IMR-90 (cell line): ENCODE measurements around the gene MLYCD. TPM values are rescaled to one million over a fixed set of nuclear protein-coding genes. Genes with fewer than 3 reads are reported as not detected.

Experiments
- ATAC-seq: fragments of 200-7000 bp; cut with Tn5 transposase; 2 replicates; pipeline ENCODE4 v1.9.1; 2020; ENCODE audit warnings: low read depth, mild to moderate bottlenecking, moderate library complexity
- BruUV-seq: library from RNA; stranded (reverse); fragments of 400-500 nt; replicated peaks from 2 replicates; lab custom pipeline; 2021; lab: Mats Ljungman, UMichigan
- CTCF ChIA-PET: fragments of 300-600 bp; formaldehyde crosslinking; extraction: SDS; loops from one replicate; lab custom pipeline; 2021; ENCODE audit warnings: antibody characterized with exemption; lab: Yijun Ruan, JAX
- POLR2A ChIA-PET: fragments of 300-600 bp; sonication (Branson Sonifier 250); formaldehyde crosslinking; loops from one replicate; lab custom pipeline; 2022; ENCODE audit warnings: antibody characterized with exemption; ENCODE audit not compliant: unreplicated experiment; lab: Charles Lee
- DNase-seq: peaks from one replicate; pipeline ENCODE4 v3.0.0; 2013
- H2AFZ ChIP-seq: replicated peaks from 2 replicates; pipeline ENCODE3; 2013; ENCODE audit warnings: low read length, mild to moderate bottlenecking; ENCODE audit not compliant: poor library complexity
- H2AK5ac ChIP-seq: 2 replicates; pipeline ENCODE4 v1.6.1; 2013; ENCODE audit warnings: low read depth, low read length, inconsistent platforms
- H2AK9ac ChIP-seq: replicated peaks from 2 replicates; pipeline ENCODE3; 2013; ENCODE audit warnings: mild to moderate bottlenecking, low read depth, low read length, moderate library complexity; ENCODE audit not compliant: poor library complexity
- H2BK120ac ChIP-seq: 2 replicates; pipeline ENCODE4 v1.6.1; 2013; ENCODE audit warnings: low read depth, low read length, inconsistent platforms
- H2BK15ac ChIP-seq: 3 replicates; pipeline ENCODE4 v1.6.1; 2013; ENCODE audit warnings: low read depth, low read length, inconsistent platforms
- H2BK20ac ChIP-seq: 2 replicates; pipeline ENCODE4 v1.6.1; 2013; ENCODE audit warnings: low read depth, mild to moderate bottlenecking, inconsistent platforms, low read length, moderate library complexity
- H2BK5ac ChIP-seq: 2 replicates; pipeline ENCODE4 v1.6.1; 2013; ENCODE audit warnings: mild to moderate bottlenecking, low read depth, low read length, inconsistent platforms; ENCODE audit not compliant: poor library complexity, severe bottlenecking
- H3K14ac ChIP-seq: replicated peaks from 2 replicates; pipeline ENCODE4 v1.6.1; 2013; ENCODE audit warnings: low read depth, low read length, inconsistent platforms
- H3K18ac ChIP-seq: 2 replicates; pipeline ENCODE4 v1.6.1; 2013; ENCODE audit warnings: low read depth, low read length, control low read depth
- H3K23ac ChIP-seq: 2 replicates; pipeline ENCODE4 v1.6.1; 2013; ENCODE audit warnings: low read depth, low read length, inconsistent platforms
- H3K27ac ChIP-seq: 2 replicates; pipeline ENCODE4 v1.5.1; 2013; ENCODE audit warnings: mild to moderate bottlenecking, control low read depth, low read length; ENCODE audit not compliant: insufficient read depth
- H3K27me3 ChIP-seq: 2 replicates; pipeline ENCODE4 v1.6.1; 2013; ENCODE audit warnings: low read length; ENCODE audit not compliant: control insufficient read depth, insufficient read depth
- H3K36me3 ChIP-seq: 2 replicates; pipeline ENCODE4 v1.6.1; 2013; ENCODE audit warnings: low read length, mixed read lengths; ENCODE audit not compliant: control insufficient read depth, insufficient read depth
- H3K4ac ChIP-seq: 2 replicates; pipeline ENCODE4 v1.6.1; 2013; ENCODE audit warnings: low read depth, low read length, inconsistent platforms
- H3K4me1 ChIP-seq: 2 replicates; pipeline ENCODE4 v1.6.1; 2013; ENCODE audit warnings: low read length, mixed read lengths; ENCODE audit not compliant: control insufficient read depth, insufficient read depth
- H3K4me2 ChIP-seq: 2 replicates; pipeline ENCODE4 v1.6.1; 2013; ENCODE audit warnings: low read depth, mild to moderate bottlenecking, control low read depth, low read length, moderate library complexity
- H3K4me3 ChIP-seq: 2 replicates; pipeline ENCODE4 v1.5.1; 2013; ENCODE audit warnings: low read depth, mild to moderate bottlenecking, control low read depth, low read length, moderate library complexity; ENCODE audit not compliant: insufficient read depth
- H3K56ac ChIP-seq: 2 replicates; pipeline ENCODE4 v1.6.1; 2013; ENCODE audit warnings: low read length, inconsistent platforms; ENCODE audit not compliant: insufficient read depth; ENCODE audit errors: extremely low read depth
- H3K79me1 ChIP-seq, 2 experiments: 2 replicates each; pipeline ENCODE4 v1.6.1; 2013; ENCODE audit warnings: low read length in 2 of 2, inconsistent platforms in 1 of 2, low read depth in 1 of 2
- H3K9ac ChIP-seq: 2 replicates; pipeline ENCODE4 v1.6.1; 2013; ENCODE audit warnings: low read depth, low read length, control low read depth
- H3K9me1 ChIP-seq: 2 replicates; pipeline ENCODE4 v1.6.1; 2013; ENCODE audit warnings: low read length, inconsistent platforms; ENCODE audit not compliant: insufficient read depth
- H3K9me3 ChIP-seq: 2 replicates; pipeline ENCODE4 v1.6.1; 2013; ENCODE audit warnings: low read length; ENCODE audit not compliant: control insufficient read depth, insufficient read depth
- H4K20me1 ChIP-seq: 2 replicates; pipeline ENCODE4 v1.6.1; 2013; ENCODE audit warnings: low read length, inconsistent platforms; ENCODE audit not compliant: insufficient read depth
- H4K5ac ChIP-seq: 2 replicates; pipeline ENCODE4 v1.6.1; 2013; ENCODE audit warnings: mild to moderate bottlenecking, low read depth, low read length, control low read depth
- H4K8ac ChIP-seq, 2 experiments: 2 replicates each; pipeline ENCODE4 v1.6.1; 2013; ENCODE audit warnings: low read depth in 2 of 2, low read length in 2 of 2, control low read depth in 1 of 2, inconsistent platforms in 1 of 2
- H4K91ac ChIP-seq: 2 replicates; pipeline ENCODE4 v1.6.1; 2013; ENCODE audit warnings: low read depth, low read length, inconsistent platforms; ENCODE audit not compliant: insufficient read depth
- BHLHE40 ChIP-seq: fragments of 150-350 bp; IDR thresholded peaks from 2 replicates; pipeline ENCODE4 v1.6.1; 2016; ENCODE audit warnings: mild to moderate bottlenecking, low read depth, low read length
- CHD1 ChIP-seq: IDR thresholded peaks from 2 replicates; pipeline ENCODE4 v1.6.1; 2012; ENCODE audit warnings: low read depth, low read length, improper control_type of control experiment
- MAZ ChIP-seq: IDR thresholded peaks from 2 replicates; pipeline ENCODE4 v1.6.1; 2012; ENCODE audit warnings: low read depth, mild to moderate bottlenecking, low read length, improper control_type of control experiment, moderate library complexity, borderline replicate concordance
- MXI1 ChIP-seq: IDR thresholded peaks from 2 replicates; pipeline ENCODE4 v1.6.1; 2012; ENCODE audit warnings: low read depth, mild to moderate bottlenecking, low read length, moderate library complexity, borderline replicate concordance
- RAD21 ChIP-seq: IDR thresholded peaks from 2 replicates; pipeline ENCODE4 v1.6.1; 2012; ENCODE audit warnings: low read length, improper control_type of control experiment
- SMC3 ChIP-seq: fragments of 150-350 bp; IDR thresholded peaks from 2 replicates; pipeline ENCODE4 v1.6.1; 2016; ENCODE audit warnings: low read depth, mild to moderate bottlenecking, antibody characterized with exemption, low read length, moderate library complexity
- WGBS, 2 experiments: methylation state at CpG; one replicate each; pipeline versions ENCODE4 v1.1.5 to v1.1.7; 2013; ENCODE audit warnings: missing lambda C conversion rate in 2 of 2; ENCODE audit not compliant: insufficient read length in 1 of 2; ENCODE audit errors: extremely low coverage in 2 of 2; 5-methylcytosine and 5-hydroxymethylcytosine counted together
- dilution Hi-C: fragments of 300-500 bp; cut with HindIII; formaldehyde crosslinking; loops from one replicate; pipeline ENCODE4 v1.14.3; 2018; ENCODE audit warnings: low sequenced_read_pairs; ENCODE audit not compliant: unreplicated experiment
- in situ Hi-C: fragments of 300-500 bp; cut with MboI; formaldehyde crosslinking; loops from 3 replicates; pipeline ENCODE4 v1.14.3; 2019; ENCODE audit warnings: low sequenced_read_pairs, inconsistent platforms, mixed read lengths
- intact Hi-C: fragments of 100-400 bp; cut with micrococcal nuclease; formaldehyde crosslinking; loops from 2 replicates; pipeline ENCODE4 v1.10.0; 2022
- polyA plus RNA-seq, 3 experiments: library from polyadenylated mRNA; depleted of rRNA; stranded (reverse); fragments of >200 nt; gene quantifications; 2 replicates each; pipeline ENCODE4 v1.2.3, GENCODE V29; 2012; ENCODE audit warnings: low replicate concordance in 1 of 3
- total RNA-seq: library from RNA; depleted of rRNA; stranded (reverse); fragments of >200 nt; gene quantifications from 2 replicates; pipeline ENCODE4 v1.2.3, GENCODE V29; 2012
- TF ChIP-seq, protein P1 (sequence below): conservative IDR thresholded peaks from 2 replicates; pipeline ENCODE4 v1.5.1; 2012; ENCODE audit warnings: mild to moderate bottlenecking, low read depth, low read length, improper control_type of control experiment
- TF ChIP-seq, protein P2 (sequence below): fragments of 150-350 bp; IDR thresholded peaks from 2 replicates; pipeline ENCODE4 v1.6.1; 2017; ENCODE audit warnings: mild to moderate bottlenecking, antibody characterized with exemption, low read length, low read depth

The MLYCD gene
- total and polyA plus RNA-seq, 2 of the 4 experiments (the other 2 are of a cell fraction), result 1.9 to 2.7 TPM

- H3K18ac ChIP-seq, result no peak overlapping the region
- in situ Hi-C loops, result no loop called here
- WGBS, 2 experiments, result 90% methylated on average over 7 of the region's 21 CpGs; no CpG with 5 or more reads in 1 of the 2 experiments
Measured at GRCh38 chr16:83946781-83947566, 48.1 kb downstream of the MLYCD start.

More at GRCh38 chr16:83946781-83947566, 48.1 kb downstream of the MLYCD start:
- no peak overlapping the region for H3K4ac ChIP-seq
- no peak overlapping the region for H4K8ac ChIP-seq
- CTCF ChIA-PET, result no interaction called here
- no peak overlapping the region for H2BK5ac ChIP-seq
- no peak overlapping the region for H3K9ac ChIP-seq
- POLR2A ChIA-PET, result no interaction called here
- no peaks in the 10 kb centered on the region for H3K4me1 ChIP-seq
- no TSS peak for BruUV-seq
- dilution Hi-C loops (no loop called here), intact Hi-C loops (no loop called here)
- no peak overlapping the region for H2BK120ac ChIP-seq
- H2AFZ ChIP-seq, result no peak overlapping the region
- H2AK5ac ChIP-seq, result no peak overlapping the region
- no peak for TF ChIP-seq CHD1
- TF ChIP-seq BHLHE40, result no peak
- TF ChIP-seq MXI1, result no peak
- TF ChIP-seq MAZ, result no peak
- TF ChIP-seq, protein P1, sequence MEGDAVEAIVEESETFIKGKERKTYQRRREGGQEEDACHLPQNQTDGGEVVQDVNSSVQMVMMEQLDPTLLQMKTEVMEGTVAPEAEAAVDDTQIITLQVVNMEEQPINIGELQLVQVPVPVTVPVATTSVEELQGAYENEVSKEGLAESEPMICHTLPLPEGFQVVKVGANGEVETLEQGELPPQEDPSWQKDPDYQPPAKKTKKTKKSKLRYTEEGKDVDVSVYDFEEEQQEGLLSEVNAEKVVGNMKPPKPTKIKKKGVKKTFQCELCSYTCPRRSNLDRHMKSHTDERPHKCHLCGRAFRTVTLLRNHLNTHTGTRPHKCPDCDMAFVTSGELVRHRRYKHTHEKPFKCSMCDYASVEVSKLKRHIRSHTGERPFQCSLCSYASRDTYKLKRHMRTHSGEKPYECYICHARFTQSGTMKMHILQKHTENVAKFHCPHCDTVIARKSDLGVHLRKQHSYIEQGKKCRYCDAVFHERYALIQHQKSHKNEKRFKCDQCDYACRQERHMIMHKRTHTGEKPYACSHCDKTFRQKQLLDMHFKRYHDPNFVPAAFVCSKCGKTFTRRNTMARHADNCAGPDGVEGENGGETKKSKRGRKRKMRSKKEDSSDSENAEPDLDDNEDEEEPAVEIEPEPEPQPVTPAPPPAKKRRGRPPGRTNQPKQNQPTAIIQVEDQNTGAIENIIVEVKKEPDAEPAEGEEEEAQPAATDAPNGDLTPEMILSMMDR, result no peak
- no peak for TF ChIP-seq RAD21
- TF ChIP-seq SMC3, result no peak
- TF ChIP-seq, protein P2, sequence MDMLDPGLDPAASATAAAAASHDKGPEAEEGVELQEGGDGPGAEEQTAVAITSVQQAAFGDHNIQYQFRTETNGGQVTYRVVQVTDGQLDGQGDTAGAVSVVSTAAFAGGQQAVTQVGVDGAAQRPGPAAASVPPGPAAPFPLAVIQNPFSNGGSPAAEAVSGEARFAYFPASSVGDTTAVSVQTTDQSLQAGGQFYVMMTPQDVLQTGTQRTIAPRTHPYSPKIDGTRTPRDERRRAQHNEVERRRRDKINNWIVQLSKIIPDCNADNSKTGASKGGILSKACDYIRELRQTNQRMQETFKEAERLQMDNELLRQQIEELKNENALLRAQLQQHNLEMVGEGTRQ, result no peak
- peak overlapping the region; percentile 72 for H2AK9ac ChIP-seq
- no peak overlapping the region for H4K91ac ChIP-seq
- no peaks in the 10 kb centered on the region for H4K20me1 ChIP-seq
- peaks cover 4% of the 10 kb centered on the region for H3K9me1 ChIP-seq
- H2BK20ac ChIP-seq, result no peak overlapping the region
- no peak for ATAC-seq
- H3K27me3 ChIP-seq, result no peaks in the 10 kb centered on the region
- H3K9me3 ChIP-seq, result no peaks in the 10 kb centered on the region
- no peak overlapping the region for H3K23ac ChIP-seq
- no peak overlapping the region for H3K56ac ChIP-seq
- no peak overlapping the region for H4K5ac ChIP-seq
- H2BK15ac ChIP-seq, result no peak overlapping the region
- H3K4me2 ChIP-seq, result no peak overlapping the region
- H3K36me3 ChIP-seq, result no peaks in the 10 kb centered on the region
- no peak for DNase-seq
- H3K14ac ChIP-seq, result no peak overlapping the region
- H3K79me1 ChIP-seq, result no peaks in the 10 kb centered on the region
- H3K27ac ChIP-seq, result no peak overlapping the region
- no peak overlapping the region for H3K4me3 ChIP-seq
